Left ventricle myocardium superior (tissue), 1 donor: Measurements from ENCODE around the gene ACADL. TPM values are rescaled to one million over a fixed set of nuclear protein-coding genes. Genes with fewer than 3 reads are reported as not detected.
A peak's percentile ranks its signal among the peaks of the same experiment; 100 is the strongest.
"Not testable (repeated sequence)": the region's sequence is repeated elsewhere in the genome, so short reads cannot be mapped to it uniquely, and the experiment has no call there.

Source experiments
- ATAC-seq: fragments of 200-7000 bp; cut with Tn5 transposase; one replicate; pipeline ENCODE4 v1.9.1; 2020; ENCODE audit warnings: mild to moderate bottlenecking, moderate library complexity
- DNase-seq: peaks from one replicate; pipeline ENCODE4 v3.0.0-alpha.2; 2020
- intact Hi-C: fragments of 100-400 bp; cut with micrococcal nuclease; formaldehyde crosslinking; loops from one replicate; pipeline ENCODE4 v1.11.0; 2022
- total RNA-seq: library from RNA; stranded (reverse); fragmentation: NEBNext Ultra II Directional; extraction: Animal tissue kit (Norgen Biotek cat#: 25700); gene quantifications from one replicate; pipeline ENCODE4 v1.2.1, GENCODE V29; 2021
- donor health status: DM: no; HTN: yes; CAD: no; lungs with severe emphysema.

ACADL gene
- total RNA-seq, 1 donor from 2014 or later = 0.59 TPM

DNA sequence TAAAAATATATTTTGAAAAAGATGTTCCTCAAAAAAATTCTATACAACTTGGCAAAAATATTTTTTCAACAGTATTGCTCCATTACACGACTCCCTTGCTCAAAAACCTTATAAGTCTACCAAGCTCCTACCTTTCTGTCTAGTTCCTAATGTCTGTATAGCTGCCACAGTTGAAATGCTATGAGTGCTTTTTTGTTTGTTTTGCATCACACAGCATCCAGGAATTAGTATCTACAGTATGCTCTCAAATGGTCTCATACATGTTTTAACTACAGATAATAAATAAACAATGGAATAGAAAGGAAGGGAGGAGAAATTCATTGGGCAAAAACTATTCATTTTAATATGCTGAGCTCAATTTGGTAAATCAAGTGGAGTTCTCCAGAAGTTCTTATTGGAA, 17.3 kb downstream of the ACADL start:
- DNase-seq (no peak), ATAC-seq (no peak)
- intact Hi-C loops = no loop called here

DNA sequence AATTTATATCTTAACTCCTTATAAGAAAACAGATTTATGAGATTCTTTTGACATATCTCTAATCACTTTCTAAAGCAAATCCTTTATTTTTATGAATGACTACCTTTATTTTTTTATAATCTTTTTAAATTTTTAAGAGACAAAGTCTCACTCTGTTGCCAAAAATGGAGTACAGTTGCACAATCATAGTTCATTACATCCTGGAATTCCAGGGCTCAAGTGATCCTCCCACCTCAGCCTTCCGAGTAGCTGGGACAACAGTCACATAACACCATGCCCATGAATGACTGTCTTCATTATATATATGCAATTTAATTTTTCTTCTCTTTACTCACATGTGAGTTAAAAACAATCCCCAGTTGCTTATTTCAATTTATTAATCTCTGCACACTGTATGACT, 21.7 kb downstream of the ACADL start:
- intact Hi-C loops = no loop called here
- ATAC-seq (no peak), DNase-seq (no peak)

DNA sequence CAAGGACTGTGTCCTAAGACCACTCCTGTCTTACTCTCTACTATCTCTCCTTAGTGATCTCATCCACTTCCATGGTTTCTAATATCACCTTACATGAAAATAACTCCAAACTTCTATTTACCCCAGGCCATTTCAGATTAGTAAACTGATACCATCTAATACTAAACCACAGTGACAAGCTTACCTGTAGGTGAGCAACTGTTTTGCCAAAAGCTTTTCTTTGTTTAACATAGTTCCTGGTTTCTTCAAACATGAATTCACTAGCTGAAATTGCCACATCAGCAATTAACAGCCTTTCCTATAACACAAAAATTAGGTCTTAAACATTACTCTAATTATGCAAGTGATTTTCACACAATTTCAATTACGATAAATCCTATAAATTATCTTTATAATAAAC, 22.1 kb downstream of the ACADL start:
- intact Hi-C loops = no loop called here
- no peak for DNase-seq
- no peak for ATAC-seq

DNA sequence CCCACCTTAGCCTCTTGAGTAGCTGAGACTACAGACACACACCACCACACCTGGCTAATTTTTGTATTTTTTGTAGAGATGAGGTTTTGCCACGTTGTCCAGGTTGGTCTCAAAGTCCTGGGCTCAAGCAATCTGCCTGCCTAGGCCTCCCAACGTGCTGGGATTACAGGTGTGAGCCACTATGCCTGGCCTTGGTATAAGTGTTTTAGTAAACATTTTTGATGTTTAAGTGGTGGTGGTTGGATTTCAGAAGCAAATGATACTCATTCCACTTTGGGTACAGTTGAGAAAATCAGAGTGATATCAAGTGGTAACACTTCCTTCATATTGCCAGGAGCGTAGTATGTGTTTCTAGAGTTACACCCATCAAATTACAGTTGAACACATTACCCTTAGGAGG, 25.4 kb downstream of the ACADL start:
- no peak for DNase-seq
- ATAC-seq = no peak
- intact Hi-C loops = no loop called here

DNA sequence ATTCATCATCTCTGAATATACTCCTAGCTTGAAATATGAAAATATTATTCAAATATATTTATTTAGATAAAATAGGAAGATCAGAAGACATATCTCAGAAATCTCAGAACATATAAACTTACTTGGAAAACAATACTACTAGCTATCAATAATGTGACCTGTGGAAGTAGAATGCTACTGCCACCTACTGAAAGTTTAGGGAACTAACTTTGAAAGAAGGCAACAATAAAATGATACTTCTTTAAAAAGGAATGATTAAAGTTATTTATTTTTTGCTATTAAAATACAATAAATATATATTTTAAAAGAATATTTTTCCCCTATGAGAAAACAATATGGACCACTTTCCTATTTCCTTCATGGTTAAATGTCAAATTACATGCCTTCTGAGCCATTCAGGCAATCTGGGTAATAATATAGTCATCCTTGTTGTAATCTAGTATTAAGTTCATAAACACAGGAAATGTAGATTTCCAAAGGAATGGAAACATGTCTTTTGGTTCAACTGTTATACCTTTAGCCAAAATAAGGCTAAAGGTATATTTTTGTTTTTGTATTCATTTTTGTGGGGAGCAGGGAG, 26.0 kb downstream of the ACADL start:
- intact Hi-C loops = no loop called here
- no peak for ATAC-seq
- DNase-seq = no peak

DNA sequence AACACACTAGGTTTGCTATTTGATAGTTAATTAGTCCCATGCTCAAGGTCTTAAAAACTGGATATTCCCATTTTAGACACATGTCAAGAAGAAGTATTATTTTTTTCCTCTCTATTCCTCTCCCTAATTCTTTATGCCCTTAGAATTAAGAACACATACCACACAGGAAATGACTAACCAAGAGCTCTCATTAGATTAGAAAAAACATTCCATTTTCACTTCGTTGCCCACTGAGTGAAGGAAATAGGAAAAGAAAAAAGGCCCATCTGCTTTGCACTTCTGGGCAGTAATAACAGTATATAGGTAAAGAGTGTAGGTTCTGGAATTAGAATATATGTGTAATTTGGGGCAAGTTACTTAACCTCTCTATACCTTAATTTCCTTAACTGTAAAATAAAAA, 26.9 kb downstream of the ACADL start:
- no peak for ATAC-seq
- intact Hi-C loops = no loop called here

DNA sequence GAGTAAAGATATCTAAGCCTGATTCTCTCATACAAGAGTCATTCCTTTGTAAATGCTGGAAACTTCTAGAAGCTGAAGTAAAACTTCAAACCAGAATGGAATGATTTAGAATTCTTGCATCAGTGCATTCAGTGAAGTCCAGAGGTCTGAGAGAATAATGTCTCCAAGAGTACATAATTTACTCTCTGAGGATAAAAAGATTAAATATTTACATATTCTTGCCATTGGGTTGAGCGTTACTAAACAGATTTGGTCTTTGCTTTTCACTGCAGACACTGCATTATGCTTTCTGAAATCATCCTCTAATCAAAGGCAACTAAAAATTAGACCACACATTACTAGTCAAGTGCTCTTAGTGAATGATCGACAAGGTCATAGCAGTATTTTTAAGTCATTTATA, 27.5 kb downstream of the ACADL start:
- DNase-seq = no peak
- ATAC-seq = no peak
- intact Hi-C loops = no loop called here

More for the DNA sequence above, 26.9 kb downstream of the ACADL start:
- DNase-seq = no peak

DNA sequence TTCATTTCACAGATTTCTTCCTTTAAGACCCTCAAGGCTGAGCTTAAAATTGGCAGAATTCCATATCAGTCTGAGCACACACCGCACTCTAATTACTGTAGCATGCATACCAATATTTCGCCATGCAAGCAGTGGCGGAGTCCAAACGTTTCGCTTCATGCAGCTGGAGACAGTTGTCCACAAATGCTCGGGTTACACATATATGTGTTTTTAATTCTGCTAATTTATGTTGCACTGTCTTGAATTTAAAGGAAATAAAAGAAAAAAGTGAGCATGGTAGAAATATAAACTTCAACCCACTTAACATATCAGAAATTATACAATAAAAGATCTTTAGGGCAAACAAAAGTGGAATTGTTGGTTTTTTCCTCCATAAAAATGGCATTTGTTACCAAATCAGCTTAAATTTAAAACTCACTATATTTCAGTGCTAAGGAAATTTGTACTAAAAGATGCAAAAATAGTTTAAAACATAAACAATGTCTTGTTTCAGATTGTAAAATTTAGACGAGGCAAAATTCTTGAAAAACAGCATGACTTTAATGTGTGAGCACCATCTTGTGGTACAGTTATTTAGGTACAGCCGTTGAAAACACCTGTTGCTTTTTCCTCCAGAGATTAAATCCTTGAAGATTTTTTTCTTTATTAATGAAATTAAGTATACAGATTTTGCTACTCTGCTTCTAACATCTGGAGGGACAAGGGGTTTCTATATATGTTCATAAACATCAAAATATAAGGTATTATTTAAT, 30.0 kb downstream of the ACADL start:
- DNase-seq (peak; percentile 16), ATAC-seq (peak; percentile 44)
- intact Hi-C loops = loop anchor here (2.0 kb wide), 1 partner anchor 218 kb away; no protein-coding TSS in a partner anchor

DNA sequence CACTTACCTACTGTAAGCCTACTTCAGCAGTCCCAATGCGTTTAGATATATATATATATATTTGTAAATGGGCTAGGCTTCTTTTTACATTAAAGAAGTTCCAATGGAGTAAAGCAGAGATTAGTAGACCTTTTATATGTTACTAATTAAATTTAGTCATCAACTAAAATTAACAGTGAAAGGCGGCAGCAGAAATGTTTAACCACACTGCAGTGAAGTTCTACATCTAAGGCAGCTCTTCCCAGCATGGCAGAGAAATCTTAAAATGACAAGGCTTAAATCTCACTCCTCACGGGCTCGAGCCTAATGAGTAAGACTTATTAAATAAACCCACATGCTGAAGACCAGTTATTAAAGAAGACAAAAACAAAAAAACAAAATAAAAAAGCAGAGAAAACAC, 34.9 kb downstream of the ACADL start:
- ATAC-seq (no peak), DNase-seq (no peak)
- intact Hi-C loops = no loop called here

DNA sequence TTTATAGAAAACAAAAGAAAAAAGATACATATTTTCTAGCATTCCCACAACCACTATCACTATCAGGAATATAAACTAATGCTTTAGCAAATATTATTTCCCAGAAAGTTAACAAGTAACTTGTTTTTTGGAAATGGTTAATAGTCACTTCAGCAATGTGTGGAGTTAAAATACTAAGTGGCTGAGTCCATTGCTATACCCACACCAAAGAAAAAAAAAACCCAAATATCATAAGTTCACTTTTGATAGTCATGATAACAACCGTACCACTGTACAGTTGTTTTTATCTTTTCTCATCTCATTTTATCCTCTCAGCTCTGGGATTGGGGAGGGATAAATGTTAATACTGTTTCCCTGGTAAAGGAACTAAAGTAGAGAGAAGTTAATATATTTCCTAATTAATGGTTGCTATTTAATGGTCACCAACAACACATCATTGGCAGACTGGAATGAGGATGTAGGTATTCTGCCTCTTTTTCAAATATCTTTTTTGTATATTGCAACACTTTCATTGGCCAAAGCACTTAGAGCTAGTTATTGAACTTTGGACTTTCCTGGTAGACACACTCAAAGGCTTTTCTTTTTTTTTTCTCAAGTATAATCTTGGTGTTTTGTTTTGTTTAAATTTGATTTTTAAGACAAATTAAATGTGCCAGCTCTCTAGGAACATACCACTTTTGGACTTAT, 35.7 kb downstream of the ACADL start:
- ATAC-seq = no peak
- intact Hi-C loops = no loop called here
- DNase-seq = no peak

DNA sequence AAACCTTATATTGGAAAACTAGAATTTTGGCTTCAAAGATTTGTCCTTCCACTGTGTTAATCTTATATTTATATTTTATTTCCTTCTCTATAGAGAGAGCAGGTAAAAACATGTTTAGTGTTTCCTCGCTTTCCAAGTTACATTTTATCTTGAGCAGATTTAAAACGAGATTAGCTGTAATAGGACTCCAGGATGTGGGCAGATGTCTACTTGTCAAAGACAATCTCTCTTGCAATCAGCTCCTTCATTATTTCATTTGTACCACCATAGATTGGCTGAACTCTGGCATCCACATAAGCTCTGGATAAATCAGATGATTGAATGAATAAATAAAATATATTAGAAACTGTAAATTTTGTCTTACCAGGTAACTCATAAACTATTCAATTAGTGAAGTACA, 36.5 kb downstream of the ACADL start:
- DNase-seq (no peak), ATAC-seq (no peak)
- intact Hi-C loops = no loop called here

DNA sequence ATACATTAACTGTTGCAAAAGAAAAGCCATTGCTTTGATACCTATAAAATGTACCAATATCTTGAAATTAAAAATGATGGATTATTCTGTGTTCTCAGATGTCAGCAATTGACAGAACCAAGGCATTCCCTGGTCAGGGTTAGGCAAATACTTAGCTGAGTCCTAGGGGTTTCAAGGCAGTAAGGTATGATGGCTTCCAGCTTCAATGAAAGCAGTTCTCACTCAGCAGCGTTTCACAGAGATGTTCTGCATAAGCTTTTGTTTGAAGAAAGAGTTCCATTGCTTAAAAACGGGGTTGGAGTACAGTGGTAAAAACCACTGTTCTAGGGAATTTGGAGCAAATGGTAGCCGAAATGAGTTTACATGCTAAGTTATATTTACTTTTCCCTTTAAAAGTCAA, 37.1 kb downstream of the ACADL start:
- DNase-seq (no peak), ATAC-seq (no peak)
- intact Hi-C loops = no loop called here

DNA sequence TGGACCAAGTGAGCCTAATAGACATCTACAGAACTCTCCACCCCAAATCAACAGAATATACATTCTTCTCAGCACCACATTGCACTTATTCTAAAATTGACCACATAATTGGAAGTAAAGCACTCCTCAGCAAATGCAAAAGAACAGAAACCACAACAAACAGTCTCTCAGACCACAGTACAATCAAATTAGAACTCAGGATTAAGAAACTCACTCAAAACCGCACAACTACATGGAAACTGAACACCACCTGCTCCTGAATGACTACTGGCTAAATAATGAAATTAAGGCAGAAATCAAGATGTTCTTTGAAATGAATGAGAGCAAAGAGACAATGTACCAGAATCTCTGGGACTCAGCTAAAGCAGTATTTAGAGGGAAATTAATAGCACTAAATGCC, 41.3 kb downstream of the ACADL start:
- DNase-seq, intact Hi-C loops, ATAC-seq: not testable (repeated sequence)

DNA sequence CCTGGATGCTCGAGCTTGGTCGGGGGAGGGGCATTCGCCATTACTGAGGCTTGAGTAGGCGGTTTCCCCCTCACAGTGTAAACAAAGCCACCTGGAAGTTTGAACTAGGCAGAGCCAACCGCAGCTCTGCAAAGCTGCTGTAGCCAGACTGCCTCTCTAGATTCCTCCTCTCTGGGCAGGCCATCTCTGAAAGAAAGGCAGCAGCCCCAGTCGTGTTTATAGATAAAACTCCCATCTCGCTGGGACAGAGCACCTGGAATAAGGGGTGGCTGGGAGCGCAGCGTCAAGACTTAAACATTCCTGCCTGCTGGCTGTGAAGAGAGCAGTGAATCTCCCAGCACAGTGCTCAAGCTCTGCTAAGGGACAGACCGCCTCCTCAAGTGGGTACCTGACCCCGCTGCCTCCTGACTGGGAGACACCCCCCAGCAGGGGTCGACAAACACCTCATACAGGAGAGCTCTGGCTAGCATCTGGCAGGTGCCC, 43.6 kb downstream of the ACADL start:
- ATAC-seq, DNase-seq, intact Hi-C loops: not testable (repeated sequence)

DNA sequence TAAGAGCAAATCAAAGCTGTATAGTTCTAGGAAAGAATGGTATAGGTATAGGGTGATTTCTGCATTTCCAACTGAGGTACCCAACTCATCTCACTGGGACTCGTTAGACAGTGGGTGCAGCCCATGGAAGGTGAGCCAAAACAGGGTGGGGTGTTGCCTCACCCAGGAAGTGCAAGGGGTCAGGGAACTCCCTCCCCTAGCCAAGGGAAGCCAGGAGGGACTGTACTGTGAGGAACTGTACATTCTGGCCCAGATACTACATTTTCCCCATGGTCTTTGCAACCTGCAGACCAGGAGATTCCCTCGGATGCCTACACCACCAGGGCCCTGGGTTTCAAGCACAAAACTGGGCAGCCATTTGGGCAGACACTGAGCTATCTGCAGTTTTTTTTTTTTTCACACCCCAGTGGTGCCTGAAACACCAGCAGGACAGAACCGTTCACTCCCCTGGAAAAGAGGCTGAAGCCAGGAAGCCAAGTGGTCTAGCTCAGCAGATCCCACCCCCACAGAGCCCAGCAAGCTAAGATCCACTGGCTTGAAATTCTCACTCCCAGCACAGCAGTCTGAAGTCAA, 44.1 kb downstream of the ACADL start:
- intact Hi-C loops, DNase-seq, ATAC-seq: not testable (repeated sequence)

DNA sequence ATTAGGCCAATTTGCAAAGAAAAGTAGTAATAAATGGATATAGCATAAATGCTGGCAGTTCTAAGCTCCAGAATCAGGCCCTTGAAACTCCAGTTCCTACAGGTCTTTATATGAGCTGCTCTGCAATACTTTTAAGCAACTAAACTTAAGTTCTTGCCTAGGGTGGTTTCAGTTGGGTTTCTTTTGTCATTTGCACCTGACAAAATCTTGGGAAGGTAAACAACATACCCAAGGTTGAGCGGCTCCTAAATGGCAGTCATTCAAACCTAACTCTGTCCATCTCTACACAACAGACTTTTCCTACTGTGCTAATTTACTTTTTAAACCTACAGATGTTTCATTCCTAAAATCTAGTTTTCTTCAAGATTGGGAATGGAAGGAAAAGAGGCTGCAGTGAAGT, 44.8 kb downstream of the ACADL start:
- intact Hi-C loops = no loop called here
- DNase-seq (no peak), ATAC-seq (no peak)

DNA sequence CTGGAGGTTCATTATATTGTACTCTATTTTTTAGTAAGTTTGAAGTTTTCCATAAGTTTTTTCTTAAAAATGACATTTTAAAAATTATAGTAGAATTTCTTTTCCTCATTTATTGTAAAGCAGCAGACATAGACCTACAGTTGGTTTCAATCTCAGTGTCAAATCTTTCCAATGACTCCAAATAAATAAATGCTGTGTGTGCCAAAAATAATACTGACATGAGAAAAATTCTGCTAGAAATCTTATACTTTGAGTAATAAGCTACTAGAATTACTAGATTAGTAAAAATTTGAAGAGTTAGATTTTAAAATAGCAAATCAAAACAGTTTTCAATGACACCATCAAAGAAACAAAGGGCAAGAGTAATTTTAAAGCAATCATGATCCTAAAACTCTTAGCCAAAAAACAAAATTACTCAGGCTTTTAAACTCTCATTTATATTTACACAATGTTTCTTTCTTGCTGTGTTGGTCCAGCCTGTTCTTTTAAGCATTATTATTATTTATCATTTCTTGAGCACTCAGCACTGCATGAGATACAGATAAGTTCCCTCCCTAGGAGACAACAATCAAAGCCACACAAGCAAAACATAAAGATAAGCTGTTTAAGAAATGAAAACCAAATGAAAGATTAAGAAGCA, 45.8 kb downstream of the ACADL start:
- DNase-seq (no peak), ATAC-seq (no peak)
- intact Hi-C loops = loop anchor here (10.0 kb wide), 1 partner anchor 175 kb away; the partner anchor contains the start of gene RPE

DNA sequence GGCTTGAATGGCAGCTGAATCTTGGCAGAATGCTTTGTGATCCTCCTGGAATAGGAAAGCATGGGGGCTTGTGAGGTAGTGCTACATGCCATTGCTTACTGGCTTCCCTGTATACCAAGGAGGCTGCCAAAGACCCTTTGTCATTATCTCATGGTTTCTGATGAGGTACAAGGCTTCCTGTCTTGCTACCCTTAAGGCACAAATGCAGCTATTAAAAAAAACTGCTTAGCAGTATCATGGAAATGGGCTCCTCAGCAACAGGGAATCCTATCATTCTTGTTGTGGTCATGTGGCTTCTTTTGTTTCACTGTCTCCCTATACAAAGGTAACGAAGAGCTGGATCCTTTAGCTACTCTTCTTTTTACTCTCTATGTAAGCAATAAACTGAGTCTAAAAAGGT, 47.5 kb downstream of the ACADL start:
- DNase-seq = no peak
- intact Hi-C loops = loop anchor here (10.0 kb wide), 1 partner anchor 173 kb away; the partner anchor contains the start of gene RPE
- ATAC-seq = no peak

DNA sequence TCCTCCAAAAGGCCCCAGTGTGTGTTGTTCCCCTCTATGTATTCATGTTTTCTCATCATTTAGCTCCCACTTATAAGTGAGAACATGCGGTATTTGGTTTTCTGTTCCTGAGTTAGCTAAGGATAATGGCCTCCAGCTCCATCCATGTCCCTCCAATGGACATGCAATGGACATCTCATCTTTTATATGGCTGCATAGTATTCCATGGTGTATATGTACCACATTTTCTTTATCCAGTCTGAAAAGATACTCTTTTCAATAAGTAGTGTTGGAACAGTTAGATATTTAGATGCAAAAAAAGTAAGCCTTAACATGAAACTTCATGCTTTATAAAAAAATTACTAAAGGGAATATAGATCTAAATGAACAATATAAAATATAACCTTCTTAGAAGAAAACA, 48.1 kb downstream of the ACADL start:
- not testable (repeated sequence) for DNase-seq, ATAC-seq
- intact Hi-C loops = loop anchor here (10.0 kb wide), 1 partner anchor 172 kb away; the partner anchor contains the start of gene RPE
